Muscle layer of colon (tissue), 2 donors: ENCODE data around the gene NKAIN2.

ENCODE experiments used
- H3K27ac ChIP-seq: one replicate; pipeline ENCODE4 v1.7.0; 2013; ENCODE audit warnings: low read depth, mild to moderate bottlenecking, low read length, moderate library complexity
- H3K27me3 ChIP-seq, 2 donors: one replicate each; pipeline ENCODE4 v1.7.0; 2013; ENCODE audit warnings: low read length in 2 of 2, mild to moderate bottlenecking in 2 of 2; ENCODE audit not compliant: insufficient read depth in 2 of 2, control insufficient read depth in 1 of 2
- H3K36me3 ChIP-seq: one replicate; pipeline ENCODE4 v1.7.0; 2013; ENCODE audit warnings: mild to moderate bottlenecking, low read length; ENCODE audit not compliant: insufficient read depth
- H3K4me1 ChIP-seq: one replicate; pipeline ENCODE4 v1.7.0; 2013; ENCODE audit warnings: mild to moderate bottlenecking, low read length; ENCODE audit not compliant: insufficient read depth
- H3K4me3 ChIP-seq, 2 donors: one replicate each; pipeline ENCODE4 v1.7.0; 2013; ENCODE audit warnings: low read length in 2 of 2, low read depth in 1 of 2, mild to moderate bottlenecking in 1 of 2, moderate library complexity in 1 of 2
- H3K9ac ChIP-seq: one replicate; pipeline ENCODE4 v1.7.0; 2013; ENCODE audit warnings: low read length
- H3K9me3 ChIP-seq: one replicate; pipeline ENCODE4 v1.7.0; 2013; ENCODE audit warnings: mild to moderate bottlenecking, low read length
- donor health status: abdominal sarcoma.
- donor health status: Adenocarcinoma of cecum.

Gene NKAIN2

DNA sequence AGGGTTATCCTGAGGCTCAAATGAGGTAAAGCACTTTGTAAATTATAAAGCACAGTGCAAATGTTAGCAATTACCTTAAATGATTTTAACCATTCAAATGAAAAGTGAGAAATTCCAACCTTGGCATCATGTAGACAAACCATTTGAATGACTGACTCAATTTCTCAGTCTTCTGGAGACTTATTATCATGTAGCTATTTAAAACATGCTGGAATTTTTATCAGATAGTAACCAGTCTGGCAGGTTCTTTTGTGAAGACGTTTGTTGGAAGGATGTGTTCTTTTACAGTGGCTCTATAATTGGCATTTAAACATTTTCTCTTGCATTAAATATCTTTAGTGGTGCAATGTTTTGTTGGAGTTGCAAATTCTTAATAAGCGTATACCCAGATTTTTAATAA is 386.6 kb downstream of the NKAIN2 start:
- Histone ChIP-seq H3K27ac (no peak overlapping the region), H3K9me3 (no peaks in the 10 kb centered on the region), H3K36me3 (no peaks in the 10 kb centered on the region), H3K9ac (no peak overlapping the region), H3K4me1 (no peaks in the 10 kb centered on the region), H3K4me3 (no peak overlapping the region), H3K27me3 (no peaks in the 10 kb centered on the region)

DNA sequence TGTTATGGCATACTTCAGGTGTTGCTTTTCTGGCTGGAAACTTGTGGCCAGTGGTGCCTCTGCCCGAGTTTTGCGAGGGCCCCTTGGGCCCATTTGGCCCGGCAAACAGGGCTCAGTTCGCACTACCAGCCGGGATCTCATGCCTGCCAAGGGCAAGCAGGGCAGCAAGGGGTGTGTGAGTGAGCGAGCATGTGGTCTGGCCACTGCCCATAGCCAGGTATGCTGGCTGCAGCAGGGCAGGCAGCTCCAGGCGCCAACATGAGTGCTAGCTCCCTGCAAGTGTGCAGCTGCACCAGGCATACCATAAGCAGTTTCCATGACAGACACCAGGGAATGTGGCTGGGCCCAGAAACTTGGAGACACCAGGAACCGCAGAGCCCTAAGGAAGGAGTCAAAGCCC is 389.5 kb downstream of the NKAIN2 start:
- Histone ChIP-seq H3K4me1 (no peaks in the 10 kb centered on the region), H3K9ac (no peak overlapping the region), H3K27me3 (no peaks in the 10 kb centered on the region), H3K9me3 (no peaks in the 10 kb centered on the region), H3K27ac (no peak overlapping the region), H3K36me3 (no peaks in the 10 kb centered on the region), H3K4me3 (no peak overlapping the region)

DNA sequence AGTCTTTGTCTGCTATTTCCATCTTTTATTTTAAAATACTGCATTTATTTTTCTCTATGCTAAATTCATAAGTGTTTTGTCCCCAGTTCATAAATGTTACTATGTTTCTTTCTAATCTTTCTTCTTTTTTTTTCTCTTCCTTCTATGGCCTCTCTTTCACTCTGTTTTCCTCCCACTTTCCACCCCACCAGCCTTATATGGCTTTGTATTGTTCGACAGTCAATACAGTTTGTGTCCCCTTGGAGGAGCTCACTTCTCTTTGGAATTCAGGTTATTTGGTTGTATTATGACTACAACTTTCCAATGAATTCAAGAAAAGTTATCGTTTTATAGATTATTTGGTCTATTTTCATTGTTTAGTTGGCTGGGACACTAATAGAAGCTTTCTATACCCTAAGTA is 393.5 kb downstream of the NKAIN2 start:
- no peak overlapping the region for H3K4me3 ChIP-seq
- no peaks in the 10 kb centered on the region for H3K27me3 ChIP-seq
- H3K4me1 ChIP-seq = no peaks in the 10 kb centered on the region
- no peaks in the 10 kb centered on the region for H3K36me3 ChIP-seq
- no peaks in the 10 kb centered on the region for H3K9me3 ChIP-seq
- no peak overlapping the region for H3K27ac ChIP-seq
- no peak overlapping the region for H3K9ac ChIP-seq

DNA sequence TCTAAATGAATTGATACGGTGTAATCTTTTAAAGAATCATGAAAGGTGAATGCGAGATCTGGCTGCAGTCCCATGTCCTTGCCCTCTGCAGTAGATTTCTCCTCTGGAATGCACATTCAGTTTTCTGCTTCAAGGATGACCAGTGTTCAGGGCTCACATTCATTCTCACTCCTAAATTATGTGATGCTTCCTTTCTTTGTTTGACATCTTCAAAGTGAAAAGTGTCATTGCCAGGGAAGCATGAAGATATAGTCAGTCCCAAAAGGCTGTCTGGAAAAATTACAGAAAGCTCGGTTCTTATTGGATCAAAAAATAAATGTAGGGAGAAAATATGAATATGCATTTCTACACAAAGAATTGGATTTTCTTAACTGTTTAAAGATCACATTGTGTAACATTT is 395.6 kb downstream of the NKAIN2 start:
- Histone ChIP-seq H3K36me3 (no peaks in the 10 kb centered on the region), H3K27me3 (no peaks in the 10 kb centered on the region), H3K9me3 (no peaks in the 10 kb centered on the region), H3K9ac (no peak overlapping the region), H3K4me3 (no peak overlapping the region), H3K4me1 (no peaks in the 10 kb centered on the region), H3K27ac (no peak overlapping the region)

DNA sequence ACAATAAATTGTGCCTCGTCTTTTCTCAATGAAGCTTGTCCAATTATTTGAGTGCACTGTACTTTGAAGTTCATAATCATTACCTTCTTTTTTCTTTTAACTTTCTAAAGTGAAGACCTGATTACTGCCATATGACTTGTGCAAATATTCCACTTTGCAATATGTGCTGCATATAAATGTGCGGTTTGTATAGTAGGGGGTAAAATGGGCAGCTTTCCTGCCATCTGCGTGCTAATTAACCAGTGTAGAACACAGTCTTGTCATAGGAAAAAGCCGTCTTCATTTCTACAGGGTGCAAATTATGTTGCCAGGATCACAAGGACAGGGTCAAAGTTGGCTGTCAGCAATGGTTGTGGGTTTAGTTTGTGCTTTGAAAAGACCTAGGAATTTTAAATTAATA is 397.0 kb downstream of the NKAIN2 start:
- no peak overlapping the region for H3K4me3 ChIP-seq
- H3K36me3 ChIP-seq = no peaks in the 10 kb centered on the region
- H3K9ac ChIP-seq = no peak overlapping the region
- no peaks in the 10 kb centered on the region for H3K27me3 ChIP-seq
- no peaks in the 10 kb centered on the region for H3K9me3 ChIP-seq
- H3K27ac ChIP-seq = no peak overlapping the region
- no peaks in the 10 kb centered on the region for H3K4me1 ChIP-seq

DNA sequence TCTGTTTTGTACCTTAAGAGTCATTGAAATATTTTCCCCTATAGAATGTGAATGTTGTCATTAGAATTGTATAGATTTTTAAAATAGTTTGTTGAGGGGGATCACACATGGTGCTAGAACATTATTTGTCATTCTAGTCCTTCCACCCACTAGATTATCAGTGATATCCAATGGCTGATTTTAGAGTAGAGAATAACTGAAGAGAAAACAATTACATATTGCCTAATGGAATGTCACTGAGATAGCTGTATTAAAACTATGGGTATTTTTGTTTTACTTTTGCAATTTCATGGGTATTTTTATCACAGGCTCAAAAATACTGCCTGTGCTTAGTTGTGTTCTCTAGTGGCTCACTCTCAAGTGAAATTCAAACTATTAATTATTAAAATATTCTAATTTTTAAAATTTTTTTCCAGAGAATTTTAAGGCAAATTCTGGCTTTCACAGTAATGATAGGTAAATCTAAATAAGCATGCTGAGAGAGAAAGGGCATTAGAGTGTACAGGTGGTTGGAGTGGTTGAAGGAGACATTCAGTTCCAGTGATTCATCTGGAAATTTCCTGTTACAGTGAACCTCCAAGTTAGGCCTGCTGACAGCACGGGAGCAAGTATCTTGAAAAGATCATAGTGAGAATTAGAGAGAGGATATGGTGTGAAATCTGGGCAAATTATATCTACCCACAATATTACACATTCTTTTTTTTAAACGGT is 399.6 kb downstream of the NKAIN2 start:
- H3K9ac ChIP-seq = no peak overlapping the region
- no peak overlapping the region for H3K27ac ChIP-seq
- no peak overlapping the region for H3K4me3 ChIP-seq
- no peaks in the 10 kb centered on the region for H3K27me3 ChIP-seq
- H3K9me3 ChIP-seq = no peaks in the 10 kb centered on the region
- no peaks in the 10 kb centered on the region for H3K36me3 ChIP-seq
- no peaks in the 10 kb centered on the region for H3K4me1 ChIP-seq

DNA sequence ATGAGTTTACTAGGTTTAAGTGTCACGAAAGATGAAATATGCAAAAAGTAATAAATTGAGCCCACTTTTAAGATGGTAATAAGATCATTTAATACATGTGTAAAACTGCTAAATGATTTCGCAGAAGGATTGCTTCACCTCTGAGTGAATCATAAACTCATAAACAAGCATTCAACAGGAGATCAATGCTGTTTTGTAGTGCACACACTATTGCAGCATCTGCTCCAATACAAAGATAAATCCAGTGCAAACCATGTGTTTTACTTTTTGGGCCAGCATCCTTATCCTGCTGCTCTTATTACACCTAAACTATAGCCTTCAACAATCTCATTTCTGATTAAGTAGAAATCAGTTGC is 400.1 kb downstream of the NKAIN2 start:
- H3K9me3 ChIP-seq = no peaks in the 10 kb centered on the region
- no peaks in the 10 kb centered on the region for H3K4me1 ChIP-seq
- no peaks in the 10 kb centered on the region for H3K36me3 ChIP-seq
- H3K9ac ChIP-seq = no peak overlapping the region
- no peak overlapping the region for H3K27ac ChIP-seq
- no peaks in the 10 kb centered on the region for H3K27me3 ChIP-seq
- H3K4me3 ChIP-seq = no peak overlapping the region

DNA sequence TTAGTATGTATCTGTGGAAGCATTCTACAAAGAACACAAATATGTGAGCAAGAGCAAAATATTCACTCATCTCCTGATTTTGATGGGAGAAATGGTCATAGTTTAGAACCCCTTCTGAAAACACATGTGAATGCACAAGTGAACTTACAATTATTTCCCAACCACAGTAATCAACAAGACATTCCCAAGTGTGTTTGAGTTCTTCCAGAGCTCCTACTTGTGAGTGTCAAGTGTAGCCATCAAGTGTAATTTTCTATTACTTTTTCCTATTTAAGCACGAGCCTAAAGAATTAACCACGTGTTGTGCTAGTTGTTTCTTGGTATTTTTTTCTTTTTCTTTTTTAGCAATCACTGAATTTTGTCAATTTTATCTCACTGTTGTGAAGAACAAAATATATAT is 402.3 kb downstream of the NKAIN2 start:
- Histone ChIP-seq H3K36me3 (no peaks in the 10 kb centered on the region), H3K4me1 (no peaks in the 10 kb centered on the region), H3K9me3 (no peaks in the 10 kb centered on the region)

DNA sequence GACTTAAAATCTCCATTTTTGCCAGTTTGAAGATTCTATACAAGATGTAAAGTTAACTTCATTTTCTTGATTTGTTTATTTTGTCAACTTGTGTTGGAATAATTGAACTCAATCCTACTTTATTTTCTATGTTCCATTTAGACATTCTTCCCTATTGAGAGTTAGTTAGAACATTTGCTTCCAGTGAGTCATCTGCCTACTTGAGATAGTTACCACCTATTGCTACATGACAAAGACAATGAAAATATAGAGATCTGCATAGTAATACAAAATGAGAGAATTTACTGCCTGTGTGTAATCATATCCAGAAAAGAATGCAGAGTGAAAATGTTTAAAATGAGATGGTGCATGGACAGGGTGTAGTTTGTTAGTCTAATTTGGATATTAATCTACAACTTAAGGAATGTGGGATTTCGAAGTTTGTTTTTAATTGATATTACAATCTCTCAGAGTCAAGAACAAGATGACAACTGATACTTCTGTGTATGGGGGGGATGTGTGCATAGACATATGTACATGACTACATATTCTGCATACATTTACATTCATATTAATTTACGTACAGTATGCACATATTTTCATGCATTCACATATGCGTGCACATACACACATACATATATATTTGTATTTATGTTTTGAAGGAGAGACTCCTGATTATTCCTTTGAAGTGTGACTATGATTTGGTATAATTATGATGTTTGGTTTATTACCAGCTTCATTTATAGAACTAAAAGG is 420.1 kb downstream of the NKAIN2 start:
- H3K9me3 ChIP-seq = no peaks in the 10 kb centered on the region
- H3K36me3 ChIP-seq = no peaks in the 10 kb centered on the region
- H3K4me3 ChIP-seq = no peak overlapping the region
- H3K4me1 ChIP-seq = no peaks in the 10 kb centered on the region
- H3K27ac ChIP-seq = no peak overlapping the region
- no peak overlapping the region for H3K9ac ChIP-seq
- no peaks in the 10 kb centered on the region for H3K27me3 ChIP-seq

More for the DNA sequence above, 402.3 kb downstream of the NKAIN2 start:
- H3K27me3 ChIP-seq = no peaks in the 10 kb centered on the region
- no peak overlapping the region for H3K9ac ChIP-seq
- H3K27ac ChIP-seq = no peak overlapping the region
- no peak overlapping the region for H3K4me3 ChIP-seq

DNA sequence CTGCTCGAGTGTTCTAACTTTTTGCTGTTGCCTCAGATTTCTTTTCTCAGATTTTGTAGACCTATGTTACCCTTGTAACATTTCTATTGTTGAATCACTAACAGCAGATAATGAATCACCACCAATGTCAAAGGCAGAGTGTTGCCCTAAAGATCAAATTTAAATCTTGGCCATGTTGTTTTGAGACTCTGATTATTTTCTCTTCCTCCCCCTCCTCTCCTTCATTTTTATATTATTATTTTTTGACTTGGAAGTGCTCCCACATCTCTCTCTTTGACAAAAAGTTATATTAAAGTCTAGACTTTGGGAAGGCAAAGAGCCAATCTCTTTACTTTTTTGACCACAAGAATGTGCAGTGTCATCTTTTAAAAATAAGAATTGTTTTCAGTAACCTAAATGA is 422.7 kb downstream of the NKAIN2 start:
- H3K27me3 ChIP-seq = no peaks in the 10 kb centered on the region
- H3K4me1 ChIP-seq = no peaks in the 10 kb centered on the region
- no peak overlapping the region for H3K9ac ChIP-seq
- H3K36me3 ChIP-seq = no peaks in the 10 kb centered on the region
- H3K27ac ChIP-seq = no peak overlapping the region
- no peaks in the 10 kb centered on the region for H3K9me3 ChIP-seq
- H3K4me3 ChIP-seq = no peak overlapping the region

DNA sequence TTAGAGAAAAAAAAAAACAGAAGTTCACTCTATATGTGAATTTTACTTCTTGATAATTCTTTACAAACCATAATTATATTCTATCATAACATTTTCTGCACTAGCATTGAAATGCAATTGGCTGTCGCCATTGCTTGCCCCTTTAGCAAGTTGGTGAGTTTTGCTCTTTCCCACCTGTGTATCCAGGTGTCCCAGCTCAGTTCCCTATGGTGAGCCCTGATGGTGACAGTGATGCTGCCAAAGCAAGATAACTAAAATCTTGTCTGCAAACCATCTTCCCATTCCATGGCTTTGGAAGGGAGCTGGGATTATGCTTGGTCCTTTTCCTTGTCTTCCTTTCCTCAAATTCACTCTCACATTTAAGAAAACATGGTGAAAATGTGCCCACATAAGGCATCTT is 429.6 kb downstream of the NKAIN2 start:
- H3K4me1 ChIP-seq = no peaks in the 10 kb centered on the region
- no peaks in the 10 kb centered on the region for H3K36me3 ChIP-seq
- no peaks in the 10 kb centered on the region for H3K27me3 ChIP-seq
- H3K4me3 ChIP-seq = no peak overlapping the region
- no peak overlapping the region for H3K9ac ChIP-seq
- H3K9me3 ChIP-seq = no peaks in the 10 kb centered on the region
- H3K27ac ChIP-seq = no peak overlapping the region

DNA sequence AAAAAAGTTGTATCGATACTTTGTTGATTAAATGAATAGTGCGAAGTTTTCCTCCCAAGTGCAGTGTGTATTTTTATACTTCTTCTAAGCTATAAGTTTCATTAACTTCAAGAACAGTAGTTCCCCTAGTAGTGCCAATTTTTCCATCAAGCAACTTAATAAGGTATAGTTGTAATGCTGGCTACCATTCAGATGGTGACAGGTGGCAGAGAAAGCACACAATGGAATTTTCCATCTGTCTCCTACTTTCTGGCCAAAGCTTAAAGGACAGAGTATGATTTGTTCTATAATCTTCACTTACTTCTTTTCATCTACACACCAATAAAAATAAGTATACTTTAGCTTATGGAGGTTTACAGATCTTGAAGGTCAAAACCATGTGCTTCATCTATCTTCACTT is 431.1 kb downstream of the NKAIN2 start:
- Histone ChIP-seq H3K4me3 (no peak overlapping the region), H3K9ac (no peak overlapping the region), H3K4me1 (no peaks in the 10 kb centered on the region), H3K36me3 (no peaks in the 10 kb centered on the region), H3K9me3 (no peaks in the 10 kb centered on the region), H3K27me3 (no peaks in the 10 kb centered on the region), H3K27ac (no peak overlapping the region)
